GM18520 (cell line): Measurements from ENCODE around the gene SYTL3.
"Not testable (repeated sequence)": the region's sequence is repeated elsewhere in the genome, so short reads cannot be mapped to it uniquely, and the experiment has no call there.

Experiments used
- ATAC-seq: cut with Tn5 transposase; IDR thresholded peaks from one replicate; pipeline ENCODE4 v1.9.1; 2021; ENCODE audit not compliant: unreplicated experiment

Gene SYTL3

GRCh38 chr6:158649289-158650143 is at the start of gene SYTL3:
SYTL3 (plus strand) TSS chr6:158650054; CDS start chr6:158663269, 13,215 bp downstream.
- peak; percentile 44 for ATAC-seq

- ATAC-seq, result no peak
Observed at GRCh38 chr6:158603261-158604047, 46.4 kb upstream of the SYTL3 start.

- no peak for ATAC-seq
Observed at GRCh38 chr6:158604048-158604406, 45.8 kb upstream of the SYTL3 start.

- no peak for ATAC-seq
Observed at GRCh38 chr6:158605266-158605878, 44.5 kb upstream of the SYTL3 start.

GRCh38 chr6:158606011-158606410 is 43.8 kb upstream of the SYTL3 start:
- not testable (repeated sequence) for ATAC-seq

GRCh38 chr6:158606935-158607334 is 42.9 kb upstream of the SYTL3 start:
- no peak for ATAC-seq

GRCh38 chr6:158607411-158608170 is 42.3 kb upstream of the SYTL3 start:
- no peak for ATAC-seq

- ATAC-seq, result no peak
Observed at GRCh38 chr6:158608221-158608620, 41.6 kb upstream of the SYTL3 start.

- no peak for ATAC-seq
Observed at GRCh38 chr6:158609455-158610155, 40.2 kb upstream of the SYTL3 start.

GRCh38 chr6:158610319-158610968 is 39.4 kb upstream of the SYTL3 start:
- ATAC-seq, result no peak

GRCh38 chr6:158611039-158611438 is 38.8 kb upstream of the SYTL3 start:
- no peak for ATAC-seq

GRCh38 chr6:158611541-158612370 is 38.1 kb upstream of the SYTL3 start:
- no peak for ATAC-seq

GRCh38 chr6:158614606-158615005 is 35.2 kb upstream of the SYTL3 start:
- not testable (repeated sequence) for ATAC-seq

- not testable (repeated sequence) for ATAC-seq
Observed at GRCh38 chr6:158618289-158618688, 31.6 kb upstream of the SYTL3 start.

- no peak for ATAC-seq
Observed at GRCh38 chr6:158619922-158620801, 29.7 kb upstream of the SYTL3 start.

- no peak for ATAC-seq
Observed at GRCh38 chr6:158620963-158621693, 28.7 kb upstream of the SYTL3 start.
